Measurements from ENCODE around the gene RAB15. TPM values are rescaled to one million over a fixed set of nuclear protein-coding genes. Genes with fewer than 3 reads are reported as not detected.

The RAB15 gene
- polyA plus RNA-seq, 4 donors, result 12.2 to 47.9 (median 16.8) TPM

DNA sequence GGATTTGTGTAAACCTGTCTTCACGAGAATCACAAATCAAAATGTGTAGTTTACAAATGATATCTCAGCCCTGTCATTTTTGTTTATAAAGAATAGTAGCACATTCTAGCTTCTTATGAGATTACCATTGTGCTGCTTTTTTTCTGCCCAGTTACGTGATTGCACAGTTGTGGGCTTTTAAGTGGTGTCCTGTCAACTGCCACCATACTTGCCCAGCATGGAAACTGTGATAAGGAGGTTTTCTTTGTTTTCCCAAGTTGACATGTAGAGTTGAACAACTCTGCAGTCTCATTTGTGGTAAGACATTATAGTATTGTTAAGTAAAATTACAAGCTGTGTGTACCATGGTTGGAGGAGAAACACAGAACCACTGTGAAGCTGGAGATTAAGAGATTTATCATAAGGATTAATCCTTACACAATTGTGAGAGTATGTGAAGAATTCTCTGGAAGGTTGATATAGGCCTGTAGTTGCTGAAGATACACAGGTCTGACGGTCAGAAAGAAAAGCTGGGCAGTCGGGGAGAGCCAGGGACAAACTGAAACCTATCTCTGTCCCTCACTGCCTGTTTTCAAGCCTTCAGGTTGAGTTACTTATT is 45.6 kb downstream of the RAB15 start:
- no peaks in the 10 kb centered on the region for H3K27me3 ChIP-seq (ENCODE audit: control insufficient read depth in 3 of 3, insufficient read depth in 3 of 3, low read length in 3 of 3)
- WGBS, 3 donors, result 82 to 89% (median 87%) methylated on average over 4 of the region's 4 CpGs
- no peak overlapping the region for H3K27ac ChIP-seq (ENCODE audit: low read depth in 1 of 3, low read length in 2 of 3)
- peaks cover 0 to 8% (median 2%) of the 10 kb centered on the region in 3 donors for H3K4me1 ChIP-seq (ENCODE audit: control insufficient read depth in 3 of 3, insufficient read depth in 2 of 3, low read depth in 1 of 3, low read length in 2 of 3)
- FAIRE-seq, result no peak
- H3K9me3 ChIP-seq (ENCODE audit: control insufficient read depth in 2 of 2, insufficient read depth in 1 of 2, low read depth in 1 of 2, low read length in 1 of 2), result no peaks in the 10 kb centered on the region
- H3K4me3 ChIP-seq (ENCODE audit: low read depth in 1 of 3, low read length in 3 of 3), result no peak overlapping the region
- DNase-seq, result no peak
- peaks cover 9 to 17% (median 16%) of the 10 kb centered on the region in 3 donors for H3K36me3 ChIP-seq (ENCODE audit: control insufficient read depth in 3 of 3, insufficient read depth in 2 of 3, low read depth in 1 of 3, low read length in 3 of 3)

DNA sequence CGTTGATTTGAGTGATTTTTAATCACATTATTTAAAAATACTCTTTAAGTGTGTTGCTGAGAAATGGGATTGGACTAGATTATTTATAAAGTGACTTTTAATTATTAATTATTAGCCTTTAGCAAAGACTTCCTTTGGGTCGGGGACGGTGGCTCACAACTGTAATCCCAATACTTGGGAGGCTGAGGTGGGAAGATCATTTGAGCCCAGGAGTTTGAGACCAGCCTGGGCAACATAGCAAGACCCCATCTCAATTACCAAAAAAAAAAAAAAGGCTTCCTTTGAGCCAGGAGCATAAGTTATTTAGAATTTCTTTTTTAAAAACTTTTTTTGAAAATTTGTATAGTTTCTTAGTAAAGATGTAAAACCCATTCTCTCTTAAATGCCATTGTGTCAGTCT is 49.1 kb downstream of the RAB15 start:
- 85 to 90% (median 87%) methylated on average over 3 of the region's 3 CpGs for WGBS, 3 donors
- no peak overlapping the region for H3K27ac ChIP-seq (ENCODE audit: low read depth in 1 of 3, low read length in 2 of 3)
- no peaks in the 10 kb centered on the region for H3K9me3 ChIP-seq (ENCODE audit: control insufficient read depth in 2 of 2, insufficient read depth in 1 of 2, low read depth in 1 of 2, low read length in 1 of 2)
- peaks cover 7 to 14% (median 9%) of the 10 kb centered on the region in 3 donors for H3K36me3 ChIP-seq (ENCODE audit: control insufficient read depth in 3 of 3, insufficient read depth in 2 of 3, low read depth in 1 of 3, low read length in 3 of 3)
- no peak for FAIRE-seq
- no peaks in the 10 kb centered on the region for H3K27me3 ChIP-seq (ENCODE audit: control insufficient read depth in 3 of 3, insufficient read depth in 3 of 3, low read length in 3 of 3)
- H3K4me1 ChIP-seq (ENCODE audit: control insufficient read depth in 3 of 3, insufficient read depth in 2 of 3, low read depth in 1 of 3, low read length in 2 of 3), result no peaks in the 10 kb centered on the region
- no peak overlapping the region for H3K4me3 ChIP-seq (ENCODE audit: low read depth in 1 of 3, low read length in 3 of 3)
- DNase-seq, result no peak

DNA sequence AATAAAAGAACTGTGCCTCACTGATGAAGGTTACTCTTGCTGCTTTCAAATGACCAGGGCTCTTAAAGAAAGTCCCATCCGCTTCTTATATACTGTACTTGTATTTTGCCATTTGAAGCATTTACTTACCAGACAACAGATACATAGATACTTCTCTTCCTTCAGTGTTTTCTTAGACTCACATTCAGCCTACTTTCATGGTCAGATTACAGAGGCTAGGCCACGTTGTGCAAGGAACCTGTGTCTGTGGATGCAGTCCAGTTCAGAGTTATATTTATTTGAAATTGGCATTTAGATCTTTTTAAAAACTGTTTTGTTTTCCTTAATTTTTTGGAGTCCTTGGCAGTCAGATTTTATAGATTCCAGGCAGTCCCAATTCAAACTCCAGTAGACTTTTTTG is 51.7 kb downstream of the RAB15 start:
- peaks cover under 1 to 5% (median 2%) of the 10 kb centered on the region in 3 donors for H3K4me1 ChIP-seq (ENCODE audit: control insufficient read depth in 3 of 3, insufficient read depth in 2 of 3, low read depth in 1 of 3, low read length in 2 of 3)
- H3K9me3 ChIP-seq (ENCODE audit: control insufficient read depth in 2 of 2, insufficient read depth in 1 of 2, low read depth in 1 of 2, low read length in 1 of 2), result no peaks in the 10 kb centered on the region
- H3K27ac ChIP-seq (ENCODE audit: low read depth in 1 of 3, low read length in 2 of 3), result no peak overlapping the region
- H3K4me3 ChIP-seq (ENCODE audit: low read depth in 1 of 3, low read length in 3 of 3), result no peak overlapping the region
- no peak for DNase-seq
- no peaks in the 10 kb centered on the region for H3K27me3 ChIP-seq (ENCODE audit: control insufficient read depth in 3 of 3, insufficient read depth in 3 of 3, low read length in 3 of 3)
- 65 to 88% (median 79%) methylated on average over 2 of the region's 2 CpGs for WGBS, 3 donors
- peaks cover 0 to 5% (median 4%) of the 10 kb centered on the region in 3 donors for H3K36me3 ChIP-seq (ENCODE audit: control insufficient read depth in 3 of 3, insufficient read depth in 2 of 3, low read depth in 1 of 3, low read length in 3 of 3)
- no peak for FAIRE-seq

DNA sequence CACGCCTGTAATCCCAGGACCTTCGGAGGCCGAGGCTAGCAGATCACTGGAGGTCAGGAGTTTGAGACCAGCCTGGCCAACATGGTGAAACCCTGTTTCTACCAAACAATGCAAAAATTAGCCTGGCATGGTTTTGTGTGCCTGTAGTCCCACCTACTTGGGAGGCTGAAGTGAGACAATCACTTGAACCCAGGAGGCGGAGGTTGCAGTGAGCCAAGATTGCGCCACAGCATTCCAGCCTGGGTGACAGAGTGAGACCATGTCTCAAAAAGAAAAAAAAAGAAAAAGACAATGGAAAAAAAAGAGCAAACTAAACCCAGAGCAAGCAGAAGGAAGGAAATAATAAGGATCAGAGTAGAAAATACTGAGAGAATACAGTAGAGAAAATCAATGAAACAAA is 52.5 kb downstream of the RAB15 start:
- FAIRE-seq, result no peak
- Histone ChIP-seq H3K9me3 (ENCODE audit: control insufficient read depth in 2 of 2, insufficient read depth in 1 of 2, low read depth in 1 of 2, low read length in 1 of 2) (no peaks in the 10 kb centered on the region), H3K4me1 (ENCODE audit: control insufficient read depth in 3 of 3, insufficient read depth in 2 of 3, low read depth in 1 of 3, low read length in 2 of 3) (peaks cover 2 to 10% (median 4%) of the 10 kb centered on the region in 3 donors), H3K27me3 (ENCODE audit: control insufficient read depth in 3 of 3, insufficient read depth in 3 of 3, low read length in 3 of 3) (no peaks in the 10 kb centered on the region), H3K36me3 (ENCODE audit: control insufficient read depth in 3 of 3, insufficient read depth in 2 of 3, low read depth in 1 of 3, low read length in 3 of 3) (peaks cover 0 to 5% (median 0%) of the 10 kb centered on the region in 3 donors), H3K4me3 (ENCODE audit: low read depth in 1 of 3, low read length in 3 of 3) (no peak overlapping the region), H3K27ac (ENCODE audit: low read depth in 1 of 3, low read length in 2 of 3) (no peak overlapping the region)
- WGBS, 3 donors, result 87 to 97% (median 96%) methylated on average over 5 of the region's 5 CpGs
- no peak for DNase-seq

- Histone ChIP-seq H3K9me3 (ENCODE audit: control insufficient read depth in 2 of 2, insufficient read depth in 1 of 2, low read depth in 1 of 2, low read length in 1 of 2) (no peaks in the 10 kb centered on the region), H3K4me3 (ENCODE audit: low read depth in 1 of 3, low read length in 3 of 3) (no peak overlapping the region), H3K4me1 (ENCODE audit: control insufficient read depth in 3 of 3, insufficient read depth in 2 of 3, low read depth in 1 of 3, low read length in 2 of 3) (peaks cover 2 to 10% (median 4%) of the 10 kb centered on the region in 3 donors), H3K27ac (ENCODE audit: low read depth in 1 of 3, low read length in 2 of 3) (no peak overlapping the region), H3K36me3 (ENCODE audit: control insufficient read depth in 3 of 3, insufficient read depth in 2 of 3, low read depth in 1 of 3, low read length in 3 of 3) (peaks cover 0 to 2% (median 0%) of the 10 kb centered on the region in 3 donors), H3K27me3 (ENCODE audit: control insufficient read depth in 3 of 3, insufficient read depth in 3 of 3, low read length in 3 of 3) (no peaks in the 10 kb centered on the region)
- DNase-seq (no peak), FAIRE-seq (no peak)
These were observed 52.9 kb downstream of the RAB15 start for GRCh38 chr14:64919215-64919614.

DNA sequence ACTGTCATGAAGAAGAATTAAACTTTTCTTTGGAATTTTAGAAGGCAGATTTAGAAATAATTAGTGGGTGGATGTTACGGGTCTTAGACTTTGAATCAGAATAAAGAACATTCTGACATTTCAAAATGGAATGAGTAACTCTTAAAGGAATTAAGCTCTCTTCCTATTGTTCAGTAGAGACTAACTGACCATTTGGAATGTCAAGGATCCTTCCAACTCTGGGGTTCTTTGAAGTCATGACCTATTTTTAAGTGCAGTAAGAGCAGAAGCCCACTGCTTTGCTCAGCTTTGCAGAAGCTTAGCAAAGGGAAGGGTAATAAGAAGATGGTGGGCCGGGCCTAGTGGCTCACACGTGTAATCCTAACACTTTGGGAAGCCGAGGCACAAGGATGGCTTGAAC is 53.9 kb downstream of the RAB15 start:
- H3K4me1 ChIP-seq (ENCODE audit: control insufficient read depth in 3 of 3, insufficient read depth in 2 of 3, low read depth in 1 of 3, low read length in 2 of 3), result peaks cover 4 to 10% (median 8%) of the 10 kb centered on the region in 3 donors
- 91 to 92% (median 92%) methylated on average over 4 of the region's 4 CpGs for WGBS, 3 donors
- H3K27ac ChIP-seq (ENCODE audit: low read depth in 1 of 3, low read length in 2 of 3), result no peak overlapping the region
- H3K36me3 ChIP-seq (ENCODE audit: control insufficient read depth in 3 of 3, insufficient read depth in 2 of 3, low read depth in 1 of 3, low read length in 3 of 3), result no peaks in the 10 kb centered on the region
- no peak overlapping the region for H3K4me3 ChIP-seq (ENCODE audit: low read depth in 1 of 3, low read length in 3 of 3)
- DNase-seq (no peak), FAIRE-seq (no peak)
- no peaks in the 10 kb centered on the region for H3K27me3 ChIP-seq (ENCODE audit: control insufficient read depth in 3 of 3, insufficient read depth in 3 of 3, low read length in 3 of 3)
- H3K9me3 ChIP-seq (ENCODE audit: control insufficient read depth in 2 of 2, insufficient read depth in 1 of 2, low read depth in 1 of 2, low read length in 1 of 2), result no peaks in the 10 kb centered on the region

GRCh38 chr14:64915797-64916196 is 56.3 kb downstream of the RAB15 start:
- no peaks in the 10 kb centered on the region for H3K9me3 ChIP-seq (ENCODE audit: control insufficient read depth in 2 of 2, insufficient read depth in 1 of 2, low read depth in 1 of 2, low read length in 1 of 2)
- no peaks in the 10 kb centered on the region for H3K27me3 ChIP-seq (ENCODE audit: control insufficient read depth in 3 of 3, insufficient read depth in 3 of 3, low read length in 3 of 3)
- H3K4me3 ChIP-seq (ENCODE audit: low read depth in 1 of 3, low read length in 3 of 3), result no peak overlapping the region
- peaks cover 4 to 10% (median 8%) of the 10 kb centered on the region in 3 donors for H3K4me1 ChIP-seq (ENCODE audit: control insufficient read depth in 3 of 3, insufficient read depth in 2 of 3, low read depth in 1 of 3, low read length in 2 of 3)
- WGBS, 3 donors, result 91 to 98% (median 93%) methylated on average over 2 of the region's 2 CpGs
- no peaks in the 10 kb centered on the region for H3K36me3 ChIP-seq (ENCODE audit: control insufficient read depth in 3 of 3, insufficient read depth in 2 of 3, low read depth in 1 of 3, low read length in 3 of 3)
- FAIRE-seq (no peak), DNase-seq (no peak)
- no peak overlapping the region for H3K27ac ChIP-seq (ENCODE audit: low read depth in 1 of 3, low read length in 2 of 3)

- Histone ChIP-seq H3K9me3 (ENCODE audit: control insufficient read depth in 2 of 2, insufficient read depth in 1 of 2, low read depth in 1 of 2, low read length in 1 of 2) (no peaks in the 10 kb centered on the region), H3K27ac (ENCODE audit: low read depth in 1 of 3, low read length in 2 of 3) (peak overlapping the region in 2 of 3 donors; percentile 86 to 96), H3K27me3 (ENCODE audit: control insufficient read depth in 3 of 3, insufficient read depth in 3 of 3, low read length in 3 of 3) (no peaks in the 10 kb centered on the region), H3K36me3 (ENCODE audit: control insufficient read depth in 3 of 3, insufficient read depth in 2 of 3, low read depth in 1 of 3, low read length in 3 of 3) (no peaks in the 10 kb centered on the region), H3K4me1 (ENCODE audit: control insufficient read depth in 3 of 3, insufficient read depth in 2 of 3, low read depth in 1 of 3, low read length in 2 of 3) (peaks cover 4 to 10% (median 8%) of the 10 kb centered on the region in 3 donors), H3K4me3 (ENCODE audit: low read depth in 1 of 3, low read length in 3 of 3) (peak overlapping the region; percentile 72 to 97 (median 88))
- 11 to 23% (median 12%) methylated on average over 4 of the region's 4 CpGs for WGBS, 3 donors
- DNase-seq (no peak), FAIRE-seq (no peak)
These were observed 57.1 kb downstream of the RAB15 start for GRCh38 chr14:64915029-64915424.
